NOMO-1 treated with dmso at 0.1 percent for 144 hours (cell line): ENCODE results near the gene ADCY1.

ENCODE experiments used
- DNase-seq: peaks from one replicate; lab custom pipeline; 2025; ENCODE audit not compliant: unreplicated experiment; lab: John Stamatoyannopoulos, UW

ADCY1 gene

DNA sequence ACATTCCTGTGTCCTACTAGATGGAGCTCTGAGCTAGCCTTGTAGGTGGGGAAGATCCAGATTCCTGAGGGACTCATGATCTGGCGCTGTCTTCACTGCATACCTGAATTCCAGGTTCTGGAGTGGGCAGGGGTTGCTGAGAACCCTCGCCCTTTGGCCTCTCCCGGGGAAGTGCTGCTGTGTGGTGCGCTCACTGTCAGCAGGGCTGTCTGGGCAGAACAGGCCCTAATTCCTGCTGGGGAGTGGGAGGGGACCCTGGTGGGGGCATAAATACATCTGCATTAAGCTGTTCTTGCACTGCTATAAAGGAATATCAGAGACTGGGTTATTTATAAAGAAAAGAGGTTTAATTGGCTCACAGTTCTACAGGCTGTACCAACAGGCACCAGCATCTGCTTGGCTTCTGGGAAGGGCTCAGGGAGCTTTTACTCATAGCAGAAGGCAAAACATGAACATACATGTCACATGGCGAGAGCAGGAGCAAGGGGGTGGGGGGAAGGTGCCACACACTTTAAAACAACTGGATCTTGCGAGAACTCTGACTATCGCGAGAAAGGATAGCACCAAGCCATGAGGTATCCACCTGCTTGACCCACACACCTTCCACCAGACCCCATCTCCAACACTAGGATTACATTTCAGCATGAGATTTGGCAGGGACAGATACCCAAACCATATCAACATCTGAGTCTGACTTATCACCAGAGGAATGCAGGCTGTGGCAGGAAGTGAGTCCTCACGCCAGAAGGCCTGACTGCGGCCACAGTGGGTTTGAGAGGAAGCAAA lies 115.0 kb downstream of the ADCY1 start:
- DNase-seq = no peak

DNA sequence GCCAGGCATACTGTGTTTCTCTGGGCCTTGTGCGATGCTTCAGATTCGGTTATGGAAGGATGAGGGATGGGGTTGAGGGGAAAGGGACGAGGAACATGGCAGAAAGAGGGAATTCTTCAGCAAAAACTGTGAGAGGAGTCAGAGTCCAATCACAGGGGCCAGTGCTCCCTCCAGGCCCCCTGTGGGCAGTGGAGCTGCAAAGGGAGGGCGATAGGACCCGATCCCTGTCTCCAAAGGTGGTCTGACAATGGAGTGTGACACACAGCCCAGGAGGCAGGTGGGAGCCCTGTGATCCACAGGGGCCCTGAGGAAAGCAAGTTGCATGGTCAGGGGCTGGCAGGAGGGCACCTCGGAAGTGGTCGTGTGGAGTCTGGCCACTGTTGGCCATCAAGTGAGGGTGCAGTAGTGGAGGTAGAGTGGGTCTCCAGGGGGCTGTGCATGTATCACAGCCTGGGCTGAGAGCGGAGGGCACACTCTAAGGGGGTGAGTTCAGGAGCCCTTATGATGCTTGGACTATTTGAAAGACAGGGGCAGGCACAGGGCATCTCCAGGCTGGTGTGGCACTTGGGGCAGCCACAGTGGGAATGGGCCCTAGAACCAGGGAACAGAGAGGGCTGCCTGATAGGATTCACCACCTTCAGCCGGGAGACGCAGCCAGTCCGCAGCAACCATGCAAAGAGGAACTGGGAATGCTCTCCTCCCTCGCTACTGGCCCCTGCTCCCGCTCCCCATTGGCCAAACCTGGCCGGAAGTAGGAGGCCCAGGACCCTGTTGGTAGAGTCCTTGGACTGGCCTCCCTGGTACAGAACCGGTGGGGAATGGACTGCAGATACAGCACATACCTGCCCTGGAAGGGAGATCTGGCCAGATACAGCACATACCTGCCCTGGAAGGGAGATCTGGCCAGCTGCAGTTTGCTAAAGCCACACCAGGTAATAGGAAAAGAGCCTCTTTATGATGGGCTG lies 115.9 kb downstream of the ADCY1 start:
- no peak for DNase-seq

DNA sequence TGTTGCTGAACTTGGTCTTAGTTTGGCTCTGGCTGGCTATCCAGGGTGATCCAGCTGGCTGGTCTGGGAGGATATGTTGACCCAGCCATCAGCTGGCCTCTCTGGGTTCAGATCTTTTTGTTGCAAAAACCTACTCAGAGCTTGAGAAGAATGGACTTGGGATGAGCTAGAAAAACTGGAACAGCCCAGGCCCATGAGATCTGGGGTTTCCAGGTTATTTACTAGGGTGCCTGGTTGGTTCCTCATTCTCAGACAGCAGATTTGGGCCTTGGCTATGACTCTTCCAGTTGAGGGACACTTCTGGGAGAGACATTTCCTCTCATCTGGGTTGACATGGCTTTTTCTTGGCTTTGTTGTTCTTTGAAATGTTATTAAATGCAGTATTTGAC lies 116.6 kb downstream of the ADCY1 start:
- DNase-seq = no peak

DNA sequence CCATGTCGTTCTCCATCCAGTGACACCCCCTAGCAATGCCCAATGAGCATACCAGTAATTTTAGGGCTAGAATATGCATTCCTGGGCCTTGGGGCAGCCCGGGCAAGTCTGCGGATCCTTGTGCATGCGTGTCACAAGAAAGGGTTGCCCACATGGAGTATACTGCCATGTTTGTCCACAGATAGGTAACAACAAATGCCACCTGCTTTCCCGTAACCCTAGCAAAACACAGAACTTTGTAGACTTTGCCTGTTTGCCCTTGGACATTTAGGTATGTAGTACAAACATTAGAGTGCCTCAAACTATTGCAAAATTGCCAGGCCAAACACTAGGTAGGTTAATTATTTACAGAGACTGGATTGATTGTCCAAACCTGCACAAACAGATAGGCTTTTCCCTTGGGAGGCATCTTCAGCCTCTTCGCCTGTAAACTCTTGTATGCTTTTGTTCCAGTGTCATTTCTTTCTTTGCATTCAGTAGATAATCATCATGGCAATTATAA lies 117.0 kb downstream of the ADCY1 start:
- no peak for DNase-seq

DNA sequence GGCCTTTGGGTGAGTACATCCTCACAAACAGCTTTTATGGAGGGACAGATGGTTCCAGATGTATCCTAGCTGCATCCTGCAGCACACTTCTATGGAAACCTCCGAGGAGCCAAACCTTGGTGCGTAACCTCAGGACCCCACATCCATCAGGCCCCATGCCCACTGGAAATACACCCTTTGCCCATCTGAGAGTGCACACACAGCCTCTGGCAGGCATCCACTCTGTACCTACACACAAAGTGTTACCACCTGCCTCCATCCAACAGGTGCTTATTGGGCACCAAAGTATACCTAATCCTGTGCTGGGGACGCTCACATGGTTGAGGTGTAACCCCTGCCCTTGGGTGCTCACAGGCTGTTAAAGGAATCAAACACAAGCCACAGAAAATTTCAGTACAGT lies 117.9 kb downstream of the ADCY1 start:
- DNase-seq = no peak

DNA sequence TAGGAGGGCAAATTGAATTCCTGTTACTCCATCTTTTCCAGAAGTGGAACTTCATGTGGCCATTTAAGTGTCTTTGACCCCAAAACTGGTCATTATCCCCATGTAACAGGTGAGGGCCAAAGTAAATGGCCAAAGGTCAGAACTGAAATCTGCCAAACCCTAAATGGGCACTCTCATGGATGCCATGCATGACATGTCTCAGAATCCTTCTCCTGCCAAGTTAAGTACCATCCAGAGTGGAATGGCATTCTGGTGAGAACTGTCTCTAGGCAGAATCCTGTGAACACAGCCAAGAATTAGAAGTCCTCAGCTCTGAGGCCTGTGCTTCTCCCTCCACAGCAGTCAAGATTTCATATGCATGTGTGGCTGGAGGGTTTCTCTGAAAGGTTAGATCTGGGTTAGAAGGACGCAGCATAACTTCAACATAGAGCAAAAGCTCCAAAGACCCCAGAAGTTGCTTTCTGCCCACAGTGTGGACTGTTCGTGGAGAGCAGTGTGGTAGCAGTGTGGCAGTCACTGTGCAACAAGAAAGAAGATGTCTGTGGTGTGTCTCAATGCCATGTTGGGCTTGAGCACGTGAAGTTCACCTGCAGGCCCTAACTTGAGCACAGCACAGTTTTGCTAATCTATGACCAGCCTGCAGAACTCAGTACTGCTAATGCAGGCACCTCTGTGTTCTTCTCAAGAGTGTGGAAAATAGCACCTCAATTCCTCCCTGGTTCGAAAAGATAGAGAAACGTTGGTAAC lies 121.3 kb downstream of the ADCY1 start:
- no peak for DNase-seq

DNA sequence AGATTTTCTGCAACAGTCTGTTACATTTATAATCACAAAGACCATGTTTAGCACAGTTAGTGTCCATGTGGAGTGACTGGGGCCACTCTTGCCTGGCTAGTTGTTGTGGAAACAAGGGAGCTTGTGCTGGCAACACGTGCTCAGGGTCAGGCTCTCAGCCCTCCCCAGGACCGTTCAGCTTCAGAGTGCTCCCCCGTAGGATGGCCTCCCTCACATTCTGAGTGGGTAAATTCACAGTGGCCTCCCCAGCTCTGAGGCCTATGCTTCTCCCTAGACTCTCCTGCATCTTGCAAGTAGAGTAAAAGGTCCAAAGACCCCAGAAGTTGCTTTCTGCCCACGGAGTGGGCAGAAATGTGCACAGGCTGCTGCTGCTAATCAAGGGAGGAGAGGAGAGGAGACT lies 122.3 kb downstream of the ADCY1 start:
- no peak for DNase-seq

DNA sequence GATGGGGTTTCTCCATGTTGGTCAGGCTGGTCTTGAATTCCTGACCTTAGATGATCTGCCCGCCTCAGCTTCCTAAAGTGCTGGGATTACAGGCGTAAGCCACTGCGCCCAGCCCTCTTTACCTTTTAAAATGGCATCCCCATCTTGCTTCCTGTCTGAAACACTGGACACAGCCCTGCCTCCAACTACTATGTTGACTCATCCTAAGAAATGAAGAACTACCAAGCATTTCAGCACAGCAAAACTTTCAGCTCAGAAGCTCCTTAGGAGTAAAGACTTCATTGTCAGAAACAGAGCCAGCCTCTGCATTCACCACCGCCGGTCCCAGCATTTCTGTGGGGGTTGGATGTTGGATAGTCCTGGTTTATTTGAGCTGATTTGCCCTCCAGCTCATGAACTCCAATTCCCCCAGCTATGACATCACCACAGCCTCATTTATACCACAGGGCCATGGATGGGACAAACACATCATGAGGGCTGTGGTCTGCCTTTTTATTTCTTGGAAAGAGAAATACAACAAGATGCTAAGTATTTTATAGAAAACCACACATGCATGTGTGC lies 123.5 kb downstream of the ADCY1 start:
- DNase-seq = no peak

DNA sequence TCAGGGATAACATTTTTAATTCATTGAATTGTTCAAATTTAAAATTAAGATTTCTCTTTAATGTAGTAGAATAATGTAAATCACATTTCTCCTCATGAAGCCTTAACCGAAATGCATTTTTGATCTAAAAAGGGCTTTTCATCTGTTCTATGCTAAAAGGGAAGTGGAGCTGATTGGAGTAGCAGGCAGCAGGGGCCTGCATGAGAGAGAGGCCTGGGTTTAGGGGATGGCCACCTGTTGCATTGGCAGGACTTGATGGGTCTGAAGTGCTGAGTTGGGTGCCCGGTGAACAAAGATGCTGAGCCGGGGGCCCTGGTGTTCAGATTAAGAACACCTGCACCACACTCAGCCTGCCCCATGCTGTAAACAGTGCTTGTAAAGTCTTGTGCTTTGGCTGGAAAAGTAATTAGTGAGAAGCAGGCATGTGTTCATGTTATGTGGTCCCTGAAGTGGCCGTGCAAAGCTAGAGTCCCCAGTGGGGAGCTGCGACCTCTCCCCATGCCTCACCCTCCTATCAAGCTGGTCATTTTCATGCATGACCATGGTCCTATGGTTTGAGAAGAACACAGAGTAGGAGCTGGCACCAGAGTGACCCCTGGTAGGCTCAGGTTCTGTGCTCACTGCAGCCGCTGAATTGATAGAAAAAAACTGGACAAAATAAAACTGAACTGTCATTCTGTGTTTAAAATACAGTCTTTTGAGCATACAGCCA lies 124.3 kb downstream of the ADCY1 start:
- no peak for DNase-seq

DNA sequence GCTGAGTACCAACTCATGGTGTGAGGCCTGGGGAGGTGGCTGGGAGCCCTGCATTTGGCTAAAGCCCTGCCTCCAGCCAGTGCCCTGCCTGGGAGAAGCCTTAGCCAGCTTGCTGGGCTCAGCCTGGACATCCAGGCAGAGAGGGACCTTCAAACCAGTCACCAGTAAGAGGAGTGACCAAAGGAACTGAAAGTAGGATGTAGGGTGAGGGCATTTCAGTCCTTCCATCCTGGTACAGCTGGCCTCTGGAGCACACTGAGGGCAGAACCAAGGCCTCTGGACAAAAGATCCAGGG lies 124.8 kb downstream of the ADCY1 start:
- DNase-seq = no peak

DNA sequence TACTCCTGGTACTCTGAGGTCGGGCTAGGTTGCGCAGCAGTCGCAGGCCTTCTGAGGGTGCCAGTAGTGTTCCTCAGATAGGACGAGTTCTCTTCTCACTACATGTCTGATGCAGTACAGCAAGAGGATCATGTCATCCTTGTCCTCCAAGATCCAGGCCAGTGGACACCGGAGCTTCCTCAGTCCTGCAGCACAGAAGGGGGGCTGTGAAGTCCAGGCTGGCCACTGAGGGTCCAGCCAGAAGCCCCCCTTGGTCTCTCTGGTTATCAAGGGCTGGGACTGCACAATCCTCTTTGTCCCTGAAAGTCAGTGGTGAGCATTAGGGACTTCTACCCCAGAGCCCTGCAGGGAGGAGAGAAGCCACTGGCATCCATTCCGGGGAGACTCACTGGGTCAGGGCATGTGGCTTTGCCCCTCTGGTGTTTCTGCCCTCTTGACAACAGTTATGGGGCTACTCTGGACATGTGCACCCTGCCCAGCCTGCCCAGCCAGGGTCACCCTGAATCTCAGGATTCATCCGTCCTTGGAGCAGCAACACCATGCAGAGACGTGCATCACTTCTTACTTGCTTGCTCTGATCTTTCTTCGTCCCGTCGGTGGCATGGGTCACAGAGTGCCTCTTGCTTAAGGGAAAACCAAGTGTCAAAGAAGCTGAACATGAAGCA lies 125.7 kb downstream of the ADCY1 start:
- DNase-seq = no peak

DNA sequence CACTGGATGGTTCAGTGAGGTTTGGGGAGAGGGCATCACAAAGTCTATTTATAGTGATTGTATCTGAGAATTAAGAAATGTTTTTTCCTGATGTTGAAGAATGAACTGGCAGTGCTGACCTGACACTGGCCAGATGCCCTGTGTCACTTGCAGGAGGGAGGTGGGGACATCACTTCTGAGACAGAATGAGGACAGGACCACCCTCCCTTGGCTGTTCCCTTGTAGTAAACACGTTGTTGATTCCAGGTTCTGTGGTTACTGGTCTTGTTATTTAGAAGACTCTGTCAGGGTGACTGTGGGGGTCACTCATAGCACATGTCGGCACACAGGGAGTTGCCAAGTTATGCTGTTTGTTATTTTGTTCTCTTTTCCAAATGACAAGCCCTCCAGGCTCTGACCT lies 126.4 kb downstream of the ADCY1 start:
- no peak for DNase-seq

DNA sequence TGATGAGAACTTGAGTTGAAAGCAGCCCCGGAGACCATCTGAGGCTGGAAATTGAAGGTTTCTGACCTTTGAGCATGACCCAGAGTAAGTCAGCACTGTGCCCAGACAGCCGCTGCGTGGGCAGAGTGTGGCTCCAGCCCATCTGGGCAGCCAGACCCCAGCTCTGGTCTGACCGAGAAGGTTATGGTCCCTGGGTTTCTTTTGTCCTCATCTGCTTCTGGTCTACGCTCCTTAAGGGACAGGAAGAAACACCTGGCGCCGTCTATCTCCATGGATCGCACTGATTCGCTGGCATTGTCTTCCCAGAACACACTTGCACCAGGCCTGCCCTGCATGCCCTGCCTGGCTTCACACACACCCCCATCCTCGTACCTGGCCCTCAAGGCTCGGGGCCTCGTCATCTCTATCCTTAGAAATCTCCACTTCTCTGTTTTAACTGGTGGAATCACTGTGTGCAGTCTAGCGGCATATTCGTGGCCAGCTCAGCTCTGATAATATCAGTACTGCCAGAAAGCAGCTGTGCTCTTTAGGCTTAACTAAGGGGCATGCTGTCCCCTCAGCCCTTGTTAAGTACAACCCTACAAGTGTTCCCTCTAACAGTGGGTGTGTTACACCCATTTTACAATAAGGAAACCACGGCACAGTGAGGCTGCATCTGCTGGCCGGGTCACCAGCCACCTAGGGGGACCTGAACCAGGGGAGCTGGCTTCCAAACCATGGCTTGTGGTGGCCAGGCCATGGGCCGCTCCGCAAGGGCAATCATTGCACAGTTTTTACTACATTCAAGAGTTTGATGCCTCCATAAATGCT lies 127.7 kb downstream of the ADCY1 start:
- no peak for DNase-seq

DNA sequence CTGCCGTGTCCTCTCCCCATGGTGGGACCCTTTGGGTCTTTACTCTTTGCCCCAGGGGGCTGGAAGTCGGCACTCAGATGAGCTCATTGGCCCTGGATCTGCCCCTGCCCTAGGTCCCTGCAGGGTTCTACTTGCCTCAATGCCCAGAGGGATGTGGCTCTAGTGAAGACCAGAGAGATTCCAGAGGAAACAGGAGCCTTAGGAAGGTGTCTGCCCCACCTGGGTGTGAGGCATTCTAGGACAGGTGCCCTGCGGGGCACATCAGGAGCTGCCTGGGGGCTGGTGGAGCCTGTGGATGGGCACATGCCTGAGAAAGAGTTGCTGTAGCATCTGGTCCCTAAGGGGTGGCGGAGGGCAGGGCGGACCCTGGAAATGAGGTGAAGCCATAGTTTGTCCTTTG lies 128.6 kb downstream of the ADCY1 start:
- no peak for DNase-seq

DNA sequence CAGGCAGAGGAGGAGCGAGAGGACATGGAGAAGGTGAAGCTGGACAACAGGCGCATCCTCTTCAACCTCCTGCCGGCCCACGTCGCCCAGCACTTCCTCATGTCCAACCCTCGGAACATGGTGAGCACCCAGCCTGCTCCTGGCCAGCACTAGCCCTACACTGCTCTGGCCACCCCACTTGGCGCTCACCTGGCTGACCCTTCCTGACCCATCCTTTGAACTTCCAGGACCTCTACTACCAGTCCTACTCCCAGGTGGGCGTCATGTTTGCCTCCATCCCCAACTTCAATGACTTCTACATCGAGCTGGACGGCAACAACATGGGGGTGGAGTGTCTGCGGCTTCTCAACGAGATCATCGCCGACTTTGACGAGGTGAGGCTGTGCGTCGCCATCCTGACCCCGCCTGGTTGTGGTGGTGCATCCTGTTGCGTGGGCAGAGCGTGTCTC lies 129.2 kb downstream of the ADCY1 start:
- DNase-seq = no peak

DNA sequence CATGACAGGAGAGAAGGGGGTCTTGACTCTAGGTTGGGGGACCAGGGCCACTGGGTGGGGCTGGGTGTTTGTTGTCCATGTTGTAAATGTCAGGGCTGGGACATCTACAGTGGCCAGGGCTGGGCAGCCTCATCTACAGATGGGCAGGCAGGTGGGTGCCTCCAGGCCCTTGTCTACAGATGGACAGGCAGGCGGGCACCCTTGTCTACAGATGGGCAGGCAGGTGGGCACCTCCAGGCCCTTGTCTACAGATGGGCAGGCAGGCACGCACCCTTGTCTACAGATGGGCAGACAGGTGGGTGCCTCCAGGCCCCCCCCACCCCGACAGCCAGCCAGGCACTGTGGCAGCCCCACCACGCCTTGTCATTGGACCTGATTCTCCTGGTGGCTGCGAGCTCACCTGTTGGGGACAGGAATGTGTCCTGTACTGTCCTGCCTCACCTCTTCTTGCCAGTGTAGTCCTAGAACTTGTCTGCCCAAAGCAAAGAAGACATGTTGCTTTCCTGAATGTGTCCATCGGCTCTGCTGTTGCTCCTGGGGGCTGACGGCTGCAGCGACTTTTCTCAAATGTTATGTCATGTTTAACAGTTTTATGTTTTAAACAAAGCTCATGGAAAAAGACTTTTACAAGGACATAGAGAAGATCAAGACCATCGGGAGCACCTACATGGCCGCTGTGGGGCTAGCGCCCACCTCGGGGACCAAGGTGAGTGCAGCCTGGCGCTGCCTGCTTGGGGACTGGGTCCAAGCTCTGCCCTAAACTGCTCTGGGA lies 129.9 kb downstream of the ADCY1 start:
- no peak for DNase-seq

DNA sequence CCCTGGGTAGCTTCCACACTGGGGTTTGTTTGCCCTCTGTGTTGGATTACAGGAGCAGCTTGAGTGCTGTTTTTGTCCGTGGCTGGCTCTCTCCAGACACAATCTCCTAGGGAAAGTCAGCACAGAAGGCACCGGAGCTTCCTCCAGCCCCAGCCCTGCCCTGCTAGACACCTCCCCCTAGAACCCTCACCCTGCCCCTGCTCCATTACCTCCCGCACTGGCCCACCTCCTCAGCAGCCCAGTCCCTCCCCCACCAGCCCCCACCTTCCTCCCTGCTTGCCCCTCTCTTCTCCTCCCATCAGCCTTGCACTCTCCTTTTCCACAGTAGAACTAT lies 130.5 kb downstream of the ADCY1 start:
- no peak for DNase-seq
